Measurements from ENCODE around the gene NTN5.

The NTN5 gene

DNA sequence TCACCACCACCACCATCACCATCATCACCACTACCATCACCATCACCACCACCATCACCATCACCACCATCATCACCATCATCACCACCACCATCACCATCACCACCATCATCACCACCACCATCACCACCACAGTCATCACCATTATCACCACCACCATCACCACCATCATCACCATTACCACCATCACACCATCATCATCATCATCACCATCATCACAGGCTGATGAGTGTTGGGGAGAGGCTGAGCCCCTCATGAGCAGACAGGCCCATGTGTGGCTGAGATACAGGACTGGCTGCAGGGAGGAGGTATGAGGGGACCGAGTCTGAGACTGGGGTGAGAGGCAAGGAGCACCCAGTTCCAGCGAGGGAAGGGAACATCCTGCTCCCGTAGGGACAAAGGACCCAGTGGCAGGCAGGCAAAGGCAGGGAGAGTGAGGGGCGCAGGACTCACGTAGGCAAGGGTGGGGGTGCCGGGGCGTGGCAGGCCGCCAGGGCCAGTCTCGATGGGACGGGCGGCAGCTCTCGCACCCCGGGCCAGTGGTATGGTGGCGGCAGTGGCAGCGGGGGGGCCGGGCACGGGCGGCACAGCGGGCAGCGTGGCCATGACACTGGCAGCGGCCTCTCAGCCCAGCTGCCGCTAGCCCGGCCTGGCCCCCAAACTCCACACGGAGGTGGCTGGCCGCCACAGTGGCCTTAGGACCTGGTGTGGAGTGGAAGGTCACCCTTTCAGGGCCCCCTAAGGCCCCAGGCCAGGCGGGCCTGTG lies 2.7 kb downstream of the NTN5 start:
- TF ChIP-seq, protein P1, sequence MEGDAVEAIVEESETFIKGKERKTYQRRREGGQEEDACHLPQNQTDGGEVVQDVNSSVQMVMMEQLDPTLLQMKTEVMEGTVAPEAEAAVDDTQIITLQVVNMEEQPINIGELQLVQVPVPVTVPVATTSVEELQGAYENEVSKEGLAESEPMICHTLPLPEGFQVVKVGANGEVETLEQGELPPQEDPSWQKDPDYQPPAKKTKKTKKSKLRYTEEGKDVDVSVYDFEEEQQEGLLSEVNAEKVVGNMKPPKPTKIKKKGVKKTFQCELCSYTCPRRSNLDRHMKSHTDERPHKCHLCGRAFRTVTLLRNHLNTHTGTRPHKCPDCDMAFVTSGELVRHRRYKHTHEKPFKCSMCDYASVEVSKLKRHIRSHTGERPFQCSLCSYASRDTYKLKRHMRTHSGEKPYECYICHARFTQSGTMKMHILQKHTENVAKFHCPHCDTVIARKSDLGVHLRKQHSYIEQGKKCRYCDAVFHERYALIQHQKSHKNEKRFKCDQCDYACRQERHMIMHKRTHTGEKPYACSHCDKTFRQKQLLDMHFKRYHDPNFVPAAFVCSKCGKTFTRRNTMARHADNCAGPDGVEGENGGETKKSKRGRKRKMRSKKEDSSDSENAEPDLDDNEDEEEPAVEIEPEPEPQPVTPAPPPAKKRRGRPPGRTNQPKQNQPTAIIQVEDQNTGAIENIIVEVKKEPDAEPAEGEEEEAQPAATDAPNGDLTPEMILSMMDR (IDR thresholded peaks at IDR 0.05) = no peak

GRCh38 chr19:48668761-48669160 lies 4.1 kb downstream of the NTN5 start:
- TF ChIP-seq, protein P1 (IDR thresholded peaks at IDR 0.05) = no peak

DNA sequence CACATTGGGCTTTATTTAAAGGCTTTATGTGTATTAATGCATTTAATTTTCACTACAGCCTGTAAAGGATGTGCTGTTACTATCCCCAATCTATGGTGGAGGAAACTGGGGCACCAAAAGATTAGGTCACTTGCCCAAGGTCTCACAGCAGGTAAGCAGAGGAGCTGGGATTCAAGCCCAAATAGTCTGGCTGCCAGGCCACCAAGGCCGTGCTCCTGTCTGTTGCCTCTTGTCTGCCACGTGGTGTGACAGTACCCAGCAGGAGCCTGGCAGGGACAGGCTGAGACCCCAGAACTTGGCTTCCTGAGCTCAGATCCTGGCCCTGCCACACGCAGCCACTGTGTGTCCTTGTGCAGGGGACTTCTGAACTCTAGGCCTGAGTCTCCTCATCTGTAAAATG lies 4.5 kb downstream of the NTN5 start:
- TF ChIP-seq, protein P1 (IDR thresholded peaks at IDR 0.05) = no peak

- TF ChIP-seq, protein P1 (IDR thresholded peaks at IDR 0.05) = no peak
These were observed 7.0 kb downstream of the NTN5 start for GRCh38 chr19:48665786-48666185.

- TF ChIP-seq, protein P1 (IDR thresholded peaks at IDR 0.05) = no peak
These were observed 8.3 kb downstream of the NTN5 start for GRCh38 chr19:48664476-48664875.

GRCh38 chr19:48663667-48664066 lies 9.2 kb downstream of the NTN5 start:
- TF ChIP-seq, protein P1 (IDR thresholded peaks at IDR 0.05) = no peak

DNA sequence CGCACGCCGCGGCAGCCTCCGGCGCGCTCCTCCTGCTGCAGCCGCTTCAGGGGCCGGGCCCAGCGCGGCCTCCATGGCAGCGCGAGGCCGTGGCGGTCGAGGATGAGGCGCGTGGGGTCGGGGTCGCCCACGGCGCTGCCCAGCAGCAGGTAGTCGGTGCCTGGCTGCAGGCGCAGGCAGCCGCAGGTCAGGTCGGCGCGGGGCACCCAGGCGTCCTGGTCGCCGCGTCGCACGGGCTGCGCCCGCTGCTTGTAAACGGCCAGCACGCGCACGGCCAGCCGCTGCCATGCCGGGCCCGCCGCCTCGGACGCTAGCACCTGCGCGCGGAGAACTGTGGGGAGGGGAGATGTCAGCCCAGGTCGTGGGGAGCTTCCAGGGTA lies 11.1 kb downstream of the NTN5 start:
- TF ChIP-seq, protein P1 (IDR thresholded peaks at IDR 0.05) = no peak
